ENCODE results near the gene ABCD3. TPM values are rescaled to one million over a fixed set of nuclear protein-coding genes. Genes with fewer than 3 reads are reported as not detected.

The ABCD3 gene
- total RNA-seq, 4 donors from 2014 or later, result 26.8 to 60.2 (median 33.8) TPM

DNA sequence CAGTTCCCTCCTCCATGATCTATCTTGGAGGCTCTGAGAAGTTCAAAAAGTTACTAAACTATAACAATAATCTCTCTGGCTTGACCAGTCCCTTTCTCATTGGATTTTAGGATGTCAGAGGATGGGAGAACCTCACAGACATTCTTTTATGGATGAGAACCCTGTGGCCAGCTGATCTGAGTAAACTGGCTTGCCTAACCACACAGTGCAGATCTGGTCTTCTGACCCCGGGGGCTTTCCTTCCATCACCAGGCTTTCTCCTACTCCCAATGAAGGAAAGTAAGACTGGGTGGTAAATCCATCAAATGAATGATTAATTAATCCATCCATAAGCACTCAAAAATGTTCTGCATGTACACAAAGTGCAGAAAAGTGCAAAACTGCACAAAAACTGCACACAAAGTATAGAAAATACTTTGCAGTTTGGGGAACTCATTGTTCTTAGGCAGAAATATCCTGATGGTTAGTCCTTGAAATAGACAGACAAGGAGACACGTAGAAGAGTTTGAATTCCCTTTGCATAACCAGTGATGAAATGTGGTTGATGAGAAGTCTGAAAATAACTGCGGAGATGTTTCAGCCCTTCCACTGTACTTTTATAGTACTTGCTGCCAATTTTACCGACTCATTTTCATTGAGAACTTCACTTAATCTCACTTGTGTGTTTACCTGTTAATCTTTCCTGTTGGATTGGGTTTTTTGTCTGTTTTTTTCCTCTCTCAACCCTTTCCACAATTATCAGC, 125.9 kb downstream of the ABCD3 start:
- no peak for ATAC-seq
- WGBS, 2 donors (ENCODE audit: low coverage in 1 of 2), result 63 to 65% methylated on average over 4 of the region's 4 CpGs

DNA sequence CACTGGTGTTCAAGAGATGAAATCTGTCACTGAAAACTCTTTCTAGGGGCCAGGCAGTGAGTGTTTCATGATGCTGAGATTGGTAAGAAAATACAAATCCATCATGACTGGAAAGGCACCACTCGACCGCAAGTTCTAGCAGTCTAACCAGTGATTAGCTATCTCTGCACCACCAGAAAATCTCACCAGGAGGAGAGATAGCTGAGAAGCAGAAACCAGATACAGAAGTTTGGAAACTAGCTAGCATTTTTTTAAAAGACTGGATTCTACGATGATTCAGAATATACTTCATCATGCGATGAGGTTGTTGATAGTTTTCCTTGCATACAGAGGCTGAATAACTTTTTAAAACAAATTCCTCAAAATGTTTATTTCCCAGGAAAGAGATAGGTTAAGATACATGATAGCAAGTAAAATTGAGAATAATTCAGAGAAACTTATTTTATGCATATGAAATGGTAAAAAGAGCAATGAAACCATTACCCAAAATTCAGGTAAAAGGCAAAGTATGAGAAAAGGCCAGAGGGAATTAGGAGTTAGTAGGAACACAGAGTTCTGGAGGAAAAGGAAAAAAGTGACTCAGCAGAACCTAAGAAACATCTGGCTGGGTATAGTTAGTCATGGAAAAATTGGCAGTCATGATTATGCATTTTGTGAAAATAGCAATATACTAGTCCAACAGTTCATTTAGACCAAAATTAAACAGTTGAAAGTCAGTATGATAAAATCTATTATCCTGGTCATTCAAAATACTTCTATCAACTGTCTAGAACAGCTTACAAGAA, 126.7 kb downstream of the ABCD3 start:
- peak overlapping the region in 3 of 4 donors; percentile 9 to 61 (median 44) for H3K27ac ChIP-seq
- H3K27me3 ChIP-seq, result peaks cover 17% of the 10 kb centered on the region
- H3K4me1 ChIP-seq, result peaks cover 0 to 39% (median 9%) of the 10 kb centered on the region in 3 donors
- H3K36me3 ChIP-seq, result no peaks in the 10 kb centered on the region
- 66 to 86% methylated on average over 4 of the region's 4 CpGs for WGBS, 2 donors (ENCODE audit: low coverage in 1 of 2)
- peak; percentile 42 for ATAC-seq
- H3K9me3 ChIP-seq, result no peaks in the 10 kb centered on the region
- no peak overlapping the region for H3K4me3 ChIP-seq
- TF ChIP-seq, protein P1, sequence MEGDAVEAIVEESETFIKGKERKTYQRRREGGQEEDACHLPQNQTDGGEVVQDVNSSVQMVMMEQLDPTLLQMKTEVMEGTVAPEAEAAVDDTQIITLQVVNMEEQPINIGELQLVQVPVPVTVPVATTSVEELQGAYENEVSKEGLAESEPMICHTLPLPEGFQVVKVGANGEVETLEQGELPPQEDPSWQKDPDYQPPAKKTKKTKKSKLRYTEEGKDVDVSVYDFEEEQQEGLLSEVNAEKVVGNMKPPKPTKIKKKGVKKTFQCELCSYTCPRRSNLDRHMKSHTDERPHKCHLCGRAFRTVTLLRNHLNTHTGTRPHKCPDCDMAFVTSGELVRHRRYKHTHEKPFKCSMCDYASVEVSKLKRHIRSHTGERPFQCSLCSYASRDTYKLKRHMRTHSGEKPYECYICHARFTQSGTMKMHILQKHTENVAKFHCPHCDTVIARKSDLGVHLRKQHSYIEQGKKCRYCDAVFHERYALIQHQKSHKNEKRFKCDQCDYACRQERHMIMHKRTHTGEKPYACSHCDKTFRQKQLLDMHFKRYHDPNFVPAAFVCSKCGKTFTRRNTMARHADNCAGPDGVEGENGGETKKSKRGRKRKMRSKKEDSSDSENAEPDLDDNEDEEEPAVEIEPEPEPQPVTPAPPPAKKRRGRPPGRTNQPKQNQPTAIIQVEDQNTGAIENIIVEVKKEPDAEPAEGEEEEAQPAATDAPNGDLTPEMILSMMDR (IDR thresholded peaks at IDR 0.05), result no peak
- TF ChIP-seq POLR2A (IDR thresholded peaks at IDR 0.05) (no peak), POLR2AphosphoS5 (IDR thresholded peaks at IDR 0.05) (peak; percentile 91), EP300 (IDR thresholded peaks at IDR 0.05) (no peak)

More for the DNA sequence above, 125.9 kb downstream of the ABCD3 start:
- TF ChIP-seq, protein P1 (IDR thresholded peaks at IDR 0.05), result no peak
- TF ChIP-seq POLR2AphosphoS5 (IDR thresholded peaks at IDR 0.05), result no peak
- TF ChIP-seq EP300 (IDR thresholded peaks at IDR 0.05), result no peak
- no peak for TF ChIP-seq POLR2A (IDR thresholded peaks at IDR 0.05)
- Histone ChIP-seq H3K9me3 (no peaks in the 10 kb centered on the region), H3K4me1 (peaks cover 0 to 39% (median 9%) of the 10 kb centered on the region in 3 donors), H3K4me3 (no peak overlapping the region), H3K27ac (peak overlapping the region in 3 of 4 donors; percentile 9 to 61 (median 44)), H3K36me3 (no peaks in the 10 kb centered on the region), H3K27me3 (peaks cover 17% of the 10 kb centered on the region)

DNA sequence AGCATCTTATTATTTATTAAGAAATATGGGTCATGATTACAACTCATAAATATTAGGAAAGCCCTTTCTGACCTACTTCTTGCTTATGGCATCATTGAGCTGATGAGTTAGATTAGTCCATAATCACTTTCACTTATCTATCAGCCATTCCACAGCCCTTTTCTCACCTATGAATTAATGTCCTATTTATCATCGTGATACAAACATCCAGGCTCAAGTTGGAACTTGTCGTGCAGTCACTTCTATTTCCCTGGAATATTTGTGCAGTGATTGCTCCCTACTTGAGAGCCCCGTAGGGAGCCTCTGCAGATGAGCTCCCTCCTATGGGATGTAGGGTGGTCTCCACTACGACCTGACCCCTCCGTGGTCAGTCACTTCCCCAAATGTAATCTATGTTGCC, 131.5 kb downstream of the ABCD3 start:
- no peak overlapping the region for H3K4me3 ChIP-seq
- no peak overlapping the region for H3K27ac ChIP-seq
- H3K36me3 ChIP-seq, result no peaks in the 10 kb centered on the region
- 78 to 90% methylated on average over 2 to 5 of the region's 5 CpGs for WGBS, 2 donors (ENCODE audit: low coverage in 1 of 2)
- TF ChIP-seq POLR2A (IDR thresholded peaks at IDR 0.05) (no peak), POLR2AphosphoS5 (IDR thresholded peaks at IDR 0.05) (no peak), EP300 (IDR thresholded peaks at IDR 0.05) (no peak)
- TF ChIP-seq, protein P1 (IDR thresholded peaks at IDR 0.05), result no peak
- ATAC-seq, result no peak
- no peaks in the 10 kb centered on the region for H3K27me3 ChIP-seq
- H3K9me3 ChIP-seq, result no peaks in the 10 kb centered on the region
- H3K4me1 ChIP-seq, result peaks cover 0 to 2% (median 0%) of the 10 kb centered on the region in 3 donors

DNA sequence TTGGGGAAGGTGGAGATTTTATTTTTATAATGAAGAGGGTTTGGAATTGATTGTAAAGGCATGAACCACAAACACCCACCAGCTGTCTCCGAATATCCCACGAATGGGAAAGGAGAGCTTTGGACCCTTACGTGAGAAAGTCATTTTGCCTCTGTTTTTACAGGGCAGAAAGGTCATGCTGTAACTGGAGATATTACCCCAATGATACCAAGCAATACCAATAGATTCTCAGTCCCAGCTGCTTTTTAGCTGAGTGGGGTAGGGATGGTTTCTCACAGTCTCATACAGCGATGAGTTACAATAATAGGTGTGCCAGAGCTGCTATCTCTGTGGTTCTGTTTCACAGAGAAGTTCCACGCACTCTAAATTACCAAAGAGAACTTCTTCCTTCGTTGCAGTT, 132.2 kb downstream of the ABCD3 start:
- no peak for ATAC-seq
- WGBS, 2 donors (ENCODE audit: low coverage in 1 of 2), result 87 to 89% methylated on average over 4 to 6 of the region's 6 CpGs
- Histone ChIP-seq H3K9me3 (no peaks in the 10 kb centered on the region), H3K36me3 (no peaks in the 10 kb centered on the region), H3K27me3 (no peaks in the 10 kb centered on the region), H3K4me1 (no peaks in the 10 kb centered on the region), H3K4me3 (no peak overlapping the region), H3K27ac (peak overlapping the region in 2 of 4 donors; percentile 32 to 48)
- TF ChIP-seq, protein P1 (IDR thresholded peaks at IDR 0.05), result no peak
- TF ChIP-seq EP300 (IDR thresholded peaks at IDR 0.05), result no peak
- no peak for TF ChIP-seq POLR2A (IDR thresholded peaks at IDR 0.05)
- TF ChIP-seq POLR2AphosphoS5 (IDR thresholded peaks at IDR 0.05), result no peak

Data from gastroesophageal sphincter (tissue), 4 donors.